Measurements from ENCODE around the gene VASH2. TPM values are rescaled to one million over a fixed set of nuclear protein-coding genes. Genes with fewer than 3 reads are reported as not detected.

The VASH2 gene
- 1.1 and 3.7 TPM in 2 replicates for total RNA-seq

DNA sequence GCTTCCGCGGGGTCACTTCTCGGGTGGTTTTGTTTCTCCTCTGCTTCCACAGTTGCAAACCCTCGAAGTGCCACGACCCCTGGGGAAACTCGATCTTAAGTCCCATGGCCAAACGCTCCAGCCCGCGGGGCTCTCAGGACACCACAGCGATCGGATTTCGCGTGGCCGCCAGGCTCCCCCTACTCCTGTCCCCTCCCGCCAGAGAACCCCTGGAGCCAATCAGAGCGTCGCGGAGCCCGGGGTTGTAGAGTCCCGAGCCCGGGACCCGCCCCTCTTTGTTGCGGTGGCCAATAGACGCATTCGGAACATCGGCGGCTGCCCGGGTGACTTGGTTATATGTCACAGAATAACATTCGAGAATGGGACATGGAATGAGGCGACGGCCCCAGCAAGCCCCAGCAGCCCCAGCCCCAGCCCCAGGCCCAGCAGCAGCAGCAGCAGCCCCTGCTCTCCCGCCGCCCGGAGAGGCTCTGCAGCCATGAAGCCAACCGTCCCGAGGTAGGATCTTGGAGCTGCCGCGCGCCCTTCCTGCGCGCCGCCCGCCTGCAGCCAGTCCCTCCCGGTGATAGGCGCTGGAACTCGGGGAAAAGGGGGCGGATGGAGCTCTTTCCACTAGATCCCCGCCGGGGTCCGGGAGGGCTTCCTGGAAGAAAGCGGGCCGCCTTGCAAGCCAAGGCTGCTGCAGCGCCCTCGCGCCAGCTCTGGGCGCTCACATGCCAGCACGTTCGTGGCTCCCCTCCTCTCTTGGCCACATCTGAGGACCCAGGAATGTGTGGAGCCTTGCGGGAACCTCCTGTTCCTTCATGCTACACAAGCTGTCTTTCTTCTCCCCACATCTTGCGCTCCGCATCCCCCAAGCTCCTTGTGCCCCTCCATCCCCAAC is at the start of gene VASH2:
Gene VASH2 (plus strand): TSS at position 299 of the 883 bp plus-strand sequence. CDS start 1,002 bp downstream, outside the sequence.

DNA sequence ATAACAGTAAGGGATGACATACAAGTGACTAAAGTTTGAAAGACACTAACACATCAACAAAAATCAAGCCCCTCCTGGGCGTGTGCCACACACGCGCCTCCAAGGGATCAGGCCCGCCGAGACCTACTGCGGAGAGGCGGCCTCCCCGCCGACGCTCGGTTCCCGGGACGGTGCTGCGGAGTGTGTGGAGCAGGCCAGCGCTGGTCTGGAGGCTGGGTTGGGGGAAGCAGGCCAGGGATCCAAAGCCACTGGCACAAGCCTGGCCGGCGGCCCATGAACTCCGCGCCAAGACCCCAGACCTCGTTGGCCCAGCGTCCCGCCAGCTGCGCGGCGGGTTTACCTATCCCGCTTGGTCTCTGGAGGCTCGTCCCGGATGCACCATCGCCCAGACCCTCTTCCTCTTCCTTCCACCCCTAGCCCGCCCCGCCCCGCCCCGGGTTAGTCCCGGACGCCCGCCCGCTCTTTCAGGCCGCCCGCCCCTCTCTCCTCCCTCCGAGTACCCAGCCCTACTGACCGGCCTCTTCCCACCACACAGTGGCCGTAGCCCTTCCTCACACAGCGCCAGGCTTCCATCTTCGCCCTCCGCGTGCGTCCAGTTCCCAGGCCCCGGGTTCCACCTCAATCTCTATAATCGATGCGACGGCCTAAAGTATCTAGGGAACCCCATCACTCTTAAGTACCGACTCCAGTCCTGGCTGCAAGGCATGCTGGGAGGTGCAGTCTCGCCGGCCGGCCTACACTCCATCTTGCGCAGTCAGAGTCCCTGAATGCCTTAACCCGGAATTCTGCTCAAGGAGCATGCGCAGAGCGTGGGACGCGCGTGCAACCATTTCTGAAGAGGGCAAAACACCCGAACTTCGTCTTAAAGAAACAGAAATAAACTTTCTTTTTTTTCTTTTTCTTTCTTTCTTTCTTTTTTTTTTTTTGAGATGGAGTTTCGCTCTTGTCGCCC is 65.0 kb downstream of the VASH2 start, which contains the start of gene ANGEL2:
Gene ANGEL2 (minus strand): TSS at position 769 of the 952 bp plus-strand sequence. CDS start 196 bp downstream, at position 573.

Other genes with a start within 250 kb of the VASH2 start
- 20.7 and 22.1 TPM in 2 replicates for gene NSL1, start 158.8 kb upstream of the VASH2 start, total RNA-seq
- gene TATDN3, start 158.6 kb upstream of the VASH2 start, total RNA-seq: 15.4 and 19.7 TPM in 2 replicates
- not detected in 2 replicates for gene SPATA45, start 102.9 kb upstream of the VASH2 start, total RNA-seq
- gene FLVCR1, start 92.3 kb upstream of the VASH2 start, total RNA-seq: 5.4 and 6.1 TPM in 2 replicates
- 36.0 and 46.3 TPM in 2 replicates for gene ANGEL2, start 65.3 kb downstream of the VASH2 start, total RNA-seq
- 22.3 and 35.9 TPM in 2 replicates for gene RPS6KC1, start 100.7 kb downstream of the VASH2 start, total RNA-seq